Trophoblast cell (in vitro differentiated cells and primary cell): ENCODE data around the gene LIPM.

Source experiments
- DNase-seq, 2 donors: peaks; one replicate each; pipeline ENCODE4 v3.0.0-alpha.2; 2016
- H2AFZ ChIP-seq: 2 replicates; pipeline ENCODE4 v1.6.1; 2013; ENCODE audit warnings: low read length, moderate library complexity, mild to moderate bottlenecking; ENCODE audit not compliant: insufficient read depth, poor library complexity
- H2AK5ac ChIP-seq: 2 replicates; pipeline ENCODE4 v1.6.1; 2013; ENCODE audit warnings: mild to moderate bottlenecking, low read length
- H2BK120ac ChIP-seq: 2 replicates; pipeline ENCODE4 v1.6.1; 2013; ENCODE audit warnings: low read length, mild to moderate bottlenecking, moderate library complexity; ENCODE audit not compliant: insufficient read depth, poor library complexity
- H2BK12ac ChIP-seq: 2 replicates; pipeline ENCODE4 v1.6.1; 2013; ENCODE audit warnings: mild to moderate bottlenecking, low read length, moderate library complexity
- H2BK5ac ChIP-seq: 2 replicates; pipeline ENCODE4 v1.6.1; 2013; ENCODE audit warnings: low read length, low read depth, moderate library complexity, mild to moderate bottlenecking; ENCODE audit not compliant: poor library complexity
- H3K14ac ChIP-seq: 2 replicates; pipeline ENCODE4 v1.6.1; 2013; ENCODE audit warnings: mild to moderate bottlenecking, low read length
- H3K18ac ChIP-seq: 2 replicates; pipeline ENCODE4 v1.6.1; 2013; ENCODE audit warnings: mild to moderate bottlenecking, low read length
- H3K23ac ChIP-seq: 2 replicates; pipeline ENCODE4 v1.6.1; 2013; ENCODE audit warnings: low read length
- H3K27ac ChIP-seq: 2 replicates; pipeline ENCODE4 v1.5.1; 2013; ENCODE audit warnings: low read depth, mild to moderate bottlenecking, inconsistent platforms, low read length, moderate library complexity
- H3K27me3 ChIP-seq: 2 replicates; pipeline ENCODE4 v1.6.1; 2013; ENCODE audit warnings: inconsistent platforms, mild to moderate bottlenecking, low read length, moderate library complexity; ENCODE audit not compliant: insufficient read depth
- H3K36me3 ChIP-seq, 2 experiments: 1 replicate in 1 of 2; 2 replicates in 1 of 2; pipeline ENCODE4 v1.6.1; 2013; ENCODE audit warnings: low read length in 2 of 2, mild to moderate bottlenecking in 2 of 2, moderate library complexity in 1 of 2; ENCODE audit not compliant: insufficient read depth in 2 of 2, control insufficient read depth in 1 of 2
- H3K4ac ChIP-seq: 2 replicates; pipeline ENCODE4 v1.6.1; 2013; ENCODE audit warnings: low read depth, mild to moderate bottlenecking, low read length, moderate library complexity
- H3K4me1 ChIP-seq, 2 experiments: 1 replicate in 1 of 2; 2 replicates in 1 of 2; pipeline ENCODE4 v1.6.1; 2013; ENCODE audit warnings: low read length in 2 of 2, mild to moderate bottlenecking in 2 of 2, moderate library complexity in 1 of 2; ENCODE audit not compliant: insufficient read depth in 2 of 2, control insufficient read depth in 1 of 2
- H3K4me2 ChIP-seq: 2 replicates; pipeline ENCODE4 v1.6.1; 2013; ENCODE audit warnings: inconsistent platforms, mild to moderate bottlenecking, low read length, moderate library complexity
- H3K4me3 ChIP-seq: 2 replicates; pipeline ENCODE4 v1.5.1; 2013; ENCODE audit warnings: mild to moderate bottlenecking, low read depth, low read length, inconsistent platforms
- H3K79me1 ChIP-seq: one replicate; pipeline ENCODE4 v1.6.1; 2013; ENCODE audit warnings: low read length
- H3K79me2 ChIP-seq: 2 replicates; pipeline ENCODE4 v1.6.1; 2013; ENCODE audit warnings: low read length, mild to moderate bottlenecking; ENCODE audit not compliant: control insufficient read depth, insufficient read depth, poor library complexity
- H3K9ac ChIP-seq: 2 replicates; pipeline ENCODE4 v1.6.1; 2013; ENCODE audit warnings: mild to moderate bottlenecking, low read length
- H3K9me3 ChIP-seq: 2 replicates; pipeline ENCODE4 v1.6.1; 2013; ENCODE audit warnings: low read depth, mild to moderate bottlenecking, control low read depth, inconsistent platforms, low read length; ENCODE audit not compliant: insufficient read depth
- H4K12ac ChIP-seq: 2 replicates; pipeline ENCODE4 v1.6.1; 2013; ENCODE audit warnings: low read depth, mild to moderate bottlenecking, low read length, moderate library complexity
- H4K8ac ChIP-seq: 2 replicates; pipeline ENCODE4 v1.6.1; 2013; ENCODE audit warnings: low read depth, mild to moderate bottlenecking, low read length, moderate library complexity
- H4K91ac ChIP-seq: one replicate; pipeline ENCODE4 v1.6.1; 2013; ENCODE audit warnings: low read depth, mild to moderate bottlenecking, low read length, moderate library complexity
- WGBS: extraction: QIAGEN DNeasy Blood & Tissue Kit; methylation state at CpG from one replicate; pipeline ENCODE4 v1.1.7; 2013; ENCODE audit warnings: missing lambda C conversion rate; ENCODE audit not compliant: insufficient read length, insufficient coverage; ENCODE audit errors: extremely low coverage; 5-methylcytosine and 5-hydroxymethylcytosine counted together

The LIPM gene

GRCh38 chr10:88841316-88842111 lies 39.0 kb downstream of the LIPM start:
- H3K23ac ChIP-seq = no peak overlapping the region
- no peak overlapping the region for H4K8ac ChIP-seq
- no peaks in the 10 kb centered on the region for H3K36me3 ChIP-seq
- no peak overlapping the region for H3K4me2 ChIP-seq
- no peak overlapping the region for H2AFZ ChIP-seq
- no peak overlapping the region for H3K14ac ChIP-seq
- H3K18ac ChIP-seq = no peak overlapping the region
- H3K79me1 ChIP-seq = no peaks in the 10 kb centered on the region
- no peak overlapping the region for H2BK12ac ChIP-seq
- H4K12ac ChIP-seq = no peak overlapping the region
- H2BK120ac ChIP-seq = no peak overlapping the region
- DNase-seq = no peak
- H4K91ac ChIP-seq = no peak overlapping the region
- WGBS = no CpG with 5 or more reads among the region's 6 CpGs
- H3K27me3 ChIP-seq = no peaks in the 10 kb centered on the region
- no peak overlapping the region for H3K4me3 ChIP-seq
- no peaks in the 10 kb centered on the region for H3K9me3 ChIP-seq
- no peak overlapping the region for H2AK5ac ChIP-seq
- H3K4ac ChIP-seq = no peak overlapping the region
- no peak overlapping the region for H3K27ac ChIP-seq
- H3K79me2 ChIP-seq = no peaks in the 10 kb centered on the region
- H3K4me1 ChIP-seq = no peaks in the 10 kb centered on the region
- H2BK5ac ChIP-seq = no peak overlapping the region
- no peak overlapping the region for H3K9ac ChIP-seq

- Histone ChIP-seq H3K9ac (no peak overlapping the region), H3K79me1 (no peaks in the 10 kb centered on the region), H4K8ac (no peak overlapping the region), H3K27ac (no peak overlapping the region), H3K4me3 (no peak overlapping the region), H3K79me2 (no peaks in the 10 kb centered on the region), H4K91ac (no peak overlapping the region), H3K23ac (no peak overlapping the region), H2BK120ac (no peak overlapping the region), H2BK5ac (no peak overlapping the region), H3K18ac (no peak overlapping the region), H3K4me1 (no peaks in the 10 kb centered on the region), H3K27me3 (no peaks in the 10 kb centered on the region), H4K12ac (no peak overlapping the region), H3K4me2 (no peak overlapping the region), H3K36me3 (no peaks in the 10 kb centered on the region), H3K9me3 (no peaks in the 10 kb centered on the region), H2AK5ac (no peak overlapping the region), H3K4ac (no peak overlapping the region), H2BK12ac (no peak overlapping the region), H3K14ac (no peak overlapping the region), H2AFZ (no peak overlapping the region)
- DNase-seq = no peak
- WGBS = no CpG with 5 or more reads among the region's 4 CpGs
These were observed 40.6 kb downstream of the LIPM start for GRCh38 chr10:88843171-88843570.

- peak in 1 of 2 donors; percentile 15 for DNase-seq
- H2BK12ac ChIP-seq = no peak overlapping the region
- no peak overlapping the region for H3K4me2 ChIP-seq
- no peaks in the 10 kb centered on the region for H3K36me3 ChIP-seq
- H2BK5ac ChIP-seq = no peak overlapping the region
- no peak overlapping the region for H2AK5ac ChIP-seq
- H3K79me2 ChIP-seq = no peaks in the 10 kb centered on the region
- no peak overlapping the region for H3K4me3 ChIP-seq
- H2AFZ ChIP-seq = no peak overlapping the region
- no peak overlapping the region for H3K14ac ChIP-seq
- no peaks in the 10 kb centered on the region for H3K79me1 ChIP-seq
- H3K27me3 ChIP-seq = no peaks in the 10 kb centered on the region
- no peak overlapping the region for H4K91ac ChIP-seq
- H3K9me3 ChIP-seq = no peaks in the 10 kb centered on the region
- H3K4me1 ChIP-seq = peaks cover 0 to 2% of the 10 kb centered on the region in 2 experiments
- H3K23ac ChIP-seq = no peak overlapping the region
- H4K12ac ChIP-seq = no peak overlapping the region
- no peak overlapping the region for H4K8ac ChIP-seq
- H3K9ac ChIP-seq = no peak overlapping the region
- no CpG with 5 or more reads among the region's 1 CpG for WGBS
- H3K4ac ChIP-seq = no peak overlapping the region
- no peak overlapping the region for H3K18ac ChIP-seq
- H3K27ac ChIP-seq = no peak overlapping the region
- no peak overlapping the region for H2BK120ac ChIP-seq
These were observed 46.0 kb downstream of the LIPM start for GRCh38 chr10:88848499-88848898.

DNA sequence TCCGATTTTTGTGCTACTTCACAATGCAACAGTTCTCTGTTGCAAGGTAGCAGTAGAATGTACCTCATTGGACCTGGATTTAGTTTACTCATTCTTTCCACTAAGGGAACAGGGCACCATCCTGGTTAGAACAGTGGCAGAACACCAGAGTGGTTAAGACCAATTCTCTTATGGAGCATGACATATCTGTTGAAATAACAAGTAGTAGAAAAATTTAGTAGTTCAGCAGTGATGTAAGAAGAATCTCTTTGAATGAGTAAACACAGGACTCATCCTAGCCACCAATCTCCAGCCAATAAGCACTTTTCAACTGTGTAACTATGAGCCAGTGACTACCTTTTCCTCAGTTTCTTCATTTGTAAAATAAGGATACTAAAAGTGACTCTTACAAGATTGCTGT lies 46.7 kb downstream of the LIPM start:
- no peak overlapping the region for H3K18ac ChIP-seq
- DNase-seq = no peak
- no peak overlapping the region for H2BK12ac ChIP-seq
- H3K23ac ChIP-seq = peak overlapping the region; percentile 85
- no peak overlapping the region for H4K12ac ChIP-seq
- H3K9ac ChIP-seq = no peak overlapping the region
- no peak overlapping the region for H2AFZ ChIP-seq
- H3K36me3 ChIP-seq = no peaks in the 10 kb centered on the region
- H3K79me2 ChIP-seq = no peaks in the 10 kb centered on the region
- no peak overlapping the region for H3K14ac ChIP-seq
- H3K4me1 ChIP-seq = peaks cover 0 to 2% of the 10 kb centered on the region in 2 experiments
- WGBS = no CpG with 5 or more reads among the region's 1 CpG
- H3K9me3 ChIP-seq = no peaks in the 10 kb centered on the region
- no peaks in the 10 kb centered on the region for H3K27me3 ChIP-seq
- H2BK5ac ChIP-seq = no peak overlapping the region
- H4K8ac ChIP-seq = no peak overlapping the region
- H2AK5ac ChIP-seq = no peak overlapping the region
- no peak overlapping the region for H3K27ac ChIP-seq
- H3K4me2 ChIP-seq = no peak overlapping the region
- H2BK120ac ChIP-seq = no peak overlapping the region
- H3K4ac ChIP-seq = no peak overlapping the region
- no peaks in the 10 kb centered on the region for H3K79me1 ChIP-seq
- H3K4me3 ChIP-seq = no peak overlapping the region
- H4K91ac ChIP-seq = no peak overlapping the region
